ELR (cell line): Measurements from ENCODE around the gene MGAM2.

Experiments used
- DNase-seq: peaks from one replicate; pipeline ENCODE4 v3.0.0-alpha.2; 2015; ENCODE audit warnings: low read depth

The MGAM2 gene

GRCh38 chr7:142120524-142120923, 9.0 kb downstream of the MGAM2 start:
- DNase-seq, result no peak

DNA sequence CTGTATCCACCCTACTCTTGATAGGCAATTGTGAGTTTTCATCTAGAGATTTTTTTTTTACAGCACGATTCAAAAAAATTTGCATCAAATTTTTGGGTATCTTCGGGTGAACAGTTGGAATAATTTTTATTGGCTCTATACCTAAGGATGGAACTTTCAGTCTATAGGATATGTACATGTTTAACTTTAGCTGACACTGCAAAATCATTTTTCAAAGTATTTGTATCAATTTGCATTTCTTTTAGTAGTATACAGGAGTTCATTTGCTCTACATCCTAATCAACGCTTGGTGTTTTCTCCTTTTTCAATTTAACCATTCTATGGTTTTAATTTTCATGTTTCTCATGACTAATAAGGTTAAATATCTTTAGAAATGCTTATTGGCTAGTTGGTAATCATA, 11.7 kb downstream of the MGAM2 start:
- DNase-seq, result no peak

GRCh38 chr7:142125256-142125955, 13.9 kb downstream of the MGAM2 start:
- no peak for DNase-seq

DNA sequence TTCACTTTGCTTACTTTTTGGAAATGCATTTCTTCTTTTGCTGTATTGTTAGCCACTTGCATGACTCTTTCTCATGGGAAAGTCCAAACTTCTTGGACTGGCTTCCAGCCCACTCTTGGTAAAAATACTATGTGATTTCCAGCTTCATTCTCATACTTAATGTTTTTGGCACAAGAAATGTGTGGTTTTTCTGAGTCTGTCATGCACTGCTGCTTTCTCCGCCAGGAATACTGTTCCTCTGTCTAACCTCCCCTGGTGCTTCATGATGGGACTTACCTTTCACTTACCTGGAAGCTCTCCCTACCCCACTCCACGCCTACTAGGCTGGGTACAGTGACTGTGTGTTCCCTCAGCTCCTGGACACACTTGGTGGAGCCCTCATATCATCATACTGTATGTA, 18.7 kb downstream of the MGAM2 start:
- DNase-seq, result no peak

- no peak for DNase-seq
Measured at GRCh38 chr7:142131439-142132185, 20.1 kb downstream of the MGAM2 start.

DNA sequence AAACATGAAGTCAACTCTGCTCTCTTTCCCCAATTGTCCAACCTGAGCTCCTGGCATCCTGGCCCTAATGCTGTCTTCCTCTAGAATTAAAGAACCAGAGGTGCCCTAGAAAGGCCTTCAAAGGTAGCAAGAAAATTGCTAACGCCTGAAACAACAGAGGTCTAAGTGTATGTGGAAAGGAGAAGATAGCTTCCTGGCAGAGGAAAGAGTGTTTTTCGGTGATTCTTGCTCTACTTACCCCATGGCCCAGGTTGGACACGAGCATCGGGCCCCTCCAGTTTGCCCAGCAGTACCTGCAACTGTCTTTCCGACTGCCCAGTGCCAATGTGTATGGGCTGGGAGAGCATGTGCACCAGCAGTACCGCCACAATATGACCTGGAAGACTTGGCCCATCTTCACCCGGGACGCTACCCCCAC, 22.2 kb downstream of the MGAM2 start:
- DNase-seq, result no peak

- no peak for DNase-seq
Measured at GRCh38 chr7:142134909-142135308, 23.4 kb downstream of the MGAM2 start.

- no peak for DNase-seq
Measured at GRCh38 chr7:142138996-142139395, 27.5 kb downstream of the MGAM2 start.

- no peak for DNase-seq
Measured at GRCh38 chr7:142139597-142140400, 28.3 kb downstream of the MGAM2 start.

DNA sequence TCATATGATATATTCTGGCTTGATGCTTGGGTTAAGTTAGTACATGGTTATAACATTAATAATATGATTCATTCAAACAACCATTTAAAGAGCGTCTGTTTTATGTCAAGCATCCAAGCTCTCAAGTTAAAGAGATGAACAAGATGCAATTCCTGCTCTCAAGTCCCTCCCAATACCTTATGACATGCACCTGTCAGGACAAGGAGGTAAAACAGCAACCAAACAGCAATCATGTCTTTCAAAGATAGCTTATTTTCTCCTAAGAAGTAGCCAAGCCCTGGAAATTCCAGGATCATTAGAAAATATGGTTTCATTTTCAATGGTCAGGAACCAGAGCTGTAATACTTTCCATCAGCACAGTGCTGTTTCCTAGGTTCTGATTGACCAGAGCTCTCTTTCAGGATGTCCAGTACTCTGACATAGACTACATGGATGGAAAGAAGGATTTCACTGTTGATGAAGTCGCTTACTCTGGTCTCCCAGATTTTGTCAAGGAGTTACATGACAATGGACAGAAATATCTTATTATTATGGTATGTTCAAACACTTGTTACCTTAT, 29.0 kb downstream of the MGAM2 start:
- no peak for DNase-seq

DNA sequence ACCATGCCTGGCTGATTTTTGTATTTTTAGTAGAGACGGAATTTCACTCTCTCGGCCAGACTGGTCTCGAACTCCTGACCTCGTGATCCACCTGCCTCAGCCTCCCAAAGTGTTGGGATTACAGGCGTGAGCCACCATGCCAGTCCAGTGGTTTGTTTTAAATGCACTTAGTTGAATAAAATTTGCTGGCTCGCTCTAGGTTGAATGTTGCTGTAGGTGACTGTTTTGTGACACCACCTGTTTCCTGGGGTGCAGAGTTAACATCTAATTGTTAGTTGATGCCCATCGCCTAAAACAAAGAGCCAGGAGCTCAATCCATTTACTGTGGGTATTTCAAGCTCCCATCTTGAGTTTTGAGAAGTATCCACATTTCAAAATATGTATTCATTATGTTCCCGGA, 31.2 kb downstream of the MGAM2 start:
- DNase-seq, result no peak

DNA sequence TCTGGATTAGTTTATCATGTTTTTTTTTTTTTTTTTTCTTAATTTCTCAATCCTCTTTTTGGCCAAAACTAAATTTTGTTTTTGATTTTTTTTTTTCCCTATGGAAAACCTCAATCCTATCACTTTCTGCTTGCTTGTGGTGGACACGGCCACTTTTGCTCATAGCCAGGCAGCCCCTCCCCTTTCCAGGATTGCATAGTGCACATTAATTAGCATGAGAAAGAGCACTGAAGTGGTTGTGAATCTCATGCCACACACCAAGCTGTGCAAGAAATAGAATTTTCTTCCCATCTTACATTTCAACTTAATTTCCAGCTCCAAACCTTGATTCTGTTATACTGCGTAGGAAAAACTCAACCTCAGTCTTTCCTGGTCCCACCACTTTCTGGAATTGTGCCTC, 34.6 kb downstream of the MGAM2 start:
- DNase-seq, result no peak

DNA sequence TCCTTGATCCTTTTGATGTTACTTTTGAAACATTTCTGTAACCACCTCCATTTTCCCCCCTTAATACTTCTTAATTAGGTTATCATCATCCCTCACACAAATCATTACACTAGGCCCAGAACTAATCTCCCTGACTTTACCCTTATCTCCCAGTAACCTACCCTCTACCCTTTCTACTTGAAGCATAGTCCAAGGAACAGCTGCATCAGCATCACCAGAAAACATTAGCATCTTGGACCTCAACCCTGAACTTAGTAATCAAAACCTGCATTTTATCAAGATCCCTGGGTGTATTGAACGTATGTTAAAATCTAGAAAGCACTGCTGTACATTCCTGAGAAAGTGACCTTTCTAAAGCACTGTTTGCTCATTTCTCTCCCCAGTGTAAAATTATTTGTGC, 38.8 kb downstream of the MGAM2 start:
- DNase-seq, result no peak

DNA sequence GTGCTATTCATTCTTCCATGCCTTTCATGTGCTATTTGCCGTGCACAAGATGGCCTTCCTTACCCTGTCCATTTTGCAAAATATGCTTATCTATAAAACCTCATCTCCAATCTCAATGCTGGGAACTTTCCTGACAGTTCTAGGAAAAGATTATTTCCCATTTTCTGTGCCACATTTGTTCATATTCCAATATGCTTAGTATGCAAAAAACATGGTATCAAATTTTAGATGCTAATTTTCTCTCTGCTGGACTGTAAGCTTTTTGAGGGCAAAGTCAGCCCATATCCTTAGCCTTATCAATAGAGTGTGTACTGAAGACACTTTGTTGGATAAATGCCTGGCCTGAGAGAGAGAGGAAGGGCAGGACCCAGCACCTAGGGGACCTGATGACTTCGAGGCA, 39.4 kb downstream of the MGAM2 start:
- DNase-seq, result no peak

DNA sequence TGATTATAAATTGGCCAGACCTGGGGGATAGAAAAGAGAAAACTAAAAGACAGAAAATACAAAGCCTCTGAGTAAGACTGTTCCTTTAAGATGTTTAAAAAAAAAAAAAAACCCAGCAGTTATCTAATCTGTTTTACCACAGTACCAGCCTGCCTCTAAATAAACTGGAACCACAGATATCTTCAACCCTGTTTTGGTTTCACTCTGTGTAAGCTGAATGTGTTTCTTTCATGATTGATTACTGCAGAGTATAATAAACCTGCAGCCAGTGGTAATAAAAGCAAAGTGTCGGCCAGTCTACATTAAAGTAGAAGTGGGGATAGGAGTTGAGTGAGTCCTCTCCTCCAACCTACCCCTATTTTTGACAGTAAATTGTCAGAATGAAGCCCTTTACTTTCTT, 40.6 kb downstream of the MGAM2 start:
- no peak for DNase-seq

- peak; percentile 18 for DNase-seq
Measured at GRCh38 chr7:142153400-142153799, 41.9 kb downstream of the MGAM2 start.

GRCh38 chr7:142158736-142159496, 47.4 kb downstream of the MGAM2 start:
- DNase-seq, result no peak

GRCh38 chr7:142161921-142162320, 50.4 kb downstream of the MGAM2 start:
- DNase-seq, result no peak

DNA sequence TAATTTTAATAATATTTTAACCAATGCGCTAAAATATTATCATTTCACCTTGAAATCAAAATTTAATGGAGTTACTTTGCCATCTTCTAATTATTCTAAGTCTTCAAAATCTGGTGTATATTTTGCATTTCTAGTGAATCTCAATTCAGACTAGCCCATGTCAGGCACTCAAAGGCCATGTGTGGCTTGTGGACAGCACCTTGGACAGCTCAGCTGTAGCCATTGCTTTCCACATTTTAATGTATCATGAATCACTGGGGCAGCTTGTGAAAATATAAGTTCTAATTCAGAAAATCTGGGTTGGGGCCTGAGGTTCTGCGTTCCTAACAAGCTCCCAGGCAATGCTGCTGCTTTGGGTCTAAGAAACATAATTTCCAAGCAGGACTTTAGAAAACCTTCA, 57.2 kb downstream of the MGAM2 start:
- peak; percentile 4 for DNase-seq

GRCh38 chr7:142172932-142173331, 61.4 kb downstream of the MGAM2 start:
- no peak for DNase-seq

DNA sequence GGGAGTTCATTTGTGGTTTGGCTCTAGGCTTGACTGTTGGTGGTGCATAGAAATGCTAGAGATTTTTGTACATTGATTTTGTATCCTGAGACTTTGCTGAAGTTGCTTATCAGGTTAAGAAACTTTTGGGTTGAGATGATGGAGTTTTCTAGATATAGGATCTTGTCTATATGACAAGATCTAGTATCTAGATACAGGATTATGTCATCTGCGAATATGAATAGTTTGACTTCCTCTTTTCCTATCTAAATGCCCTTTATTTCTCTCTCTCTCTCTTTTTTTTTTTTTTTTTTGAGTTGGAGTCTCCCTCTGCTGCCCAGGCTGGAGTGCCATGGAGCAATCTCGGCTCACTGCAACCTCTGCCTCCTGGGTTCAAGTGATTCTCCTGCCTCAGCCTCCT, 62.9 kb downstream of the MGAM2 start:
- no peak for DNase-seq

GRCh38 chr7:142175594-142175993, 64.1 kb downstream of the MGAM2 start:
- DNase-seq, result no peak
